CD4-positive, alpha-beta T cell treated with Interleukin-17A for 4 hours (primary cell): ENCODE data around the gene MAP3K5.
A peak's percentile ranks its signal among the peaks of the same experiment; 100 is the strongest.

Experiments
- DNase-seq: peaks from one replicate; pipeline ENCODE4 v3.0.0-alpha.2; 2020; ENCODE audit warnings: mixed read lengths

MAP3K5 gene

DNA sequence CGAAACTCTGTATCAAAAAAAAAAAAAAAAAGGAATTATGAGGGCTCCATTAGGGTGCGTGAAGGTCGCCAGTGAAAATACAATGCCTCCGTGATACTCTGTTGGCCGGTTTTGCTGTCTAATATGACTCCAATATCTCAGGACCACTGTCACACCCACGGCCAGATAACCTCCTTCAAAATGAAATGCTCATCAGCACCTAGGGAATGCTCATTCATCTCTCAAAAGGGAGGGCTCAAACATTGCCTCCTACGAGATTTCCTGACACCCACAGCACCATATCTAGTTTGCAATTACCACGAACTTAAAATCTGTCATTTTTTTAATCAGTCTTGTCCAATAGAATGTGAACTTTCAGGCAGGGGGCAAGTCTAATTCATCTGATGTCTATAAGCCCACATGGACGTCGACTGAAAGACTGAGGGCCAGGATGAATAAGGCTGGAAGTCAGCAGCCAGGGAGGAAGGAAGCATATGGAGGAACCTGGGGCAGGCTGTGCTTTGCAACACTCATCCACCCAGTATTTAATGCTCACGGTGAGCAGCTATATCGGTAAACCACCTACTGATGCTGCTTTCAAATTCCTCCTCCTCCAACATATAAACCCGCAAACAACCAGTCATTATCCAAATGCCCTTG lies 42.8 kb downstream of the MAP3K5 start:
- DNase-seq: no peak

DNA sequence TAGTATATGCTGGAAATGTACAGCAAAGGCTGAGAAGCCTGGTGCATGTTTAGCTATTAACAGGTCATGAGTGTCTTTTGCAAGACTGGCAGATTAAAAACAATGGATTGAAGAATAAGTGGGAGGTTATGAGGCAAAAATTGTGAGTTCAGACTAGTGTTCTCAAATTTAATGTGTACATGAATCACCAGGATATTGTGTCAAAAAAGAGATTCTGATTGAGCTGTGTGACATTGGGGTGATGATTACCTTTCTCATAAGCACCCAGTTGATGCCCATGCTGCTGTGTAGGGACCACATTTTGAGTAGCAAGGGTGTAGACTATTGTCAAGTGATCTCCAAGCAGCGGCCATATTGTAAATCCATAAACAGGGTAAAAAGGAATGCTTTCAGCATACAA lies 44.8 kb downstream of the MAP3K5 start:
- no peak for DNase-seq

DNA sequence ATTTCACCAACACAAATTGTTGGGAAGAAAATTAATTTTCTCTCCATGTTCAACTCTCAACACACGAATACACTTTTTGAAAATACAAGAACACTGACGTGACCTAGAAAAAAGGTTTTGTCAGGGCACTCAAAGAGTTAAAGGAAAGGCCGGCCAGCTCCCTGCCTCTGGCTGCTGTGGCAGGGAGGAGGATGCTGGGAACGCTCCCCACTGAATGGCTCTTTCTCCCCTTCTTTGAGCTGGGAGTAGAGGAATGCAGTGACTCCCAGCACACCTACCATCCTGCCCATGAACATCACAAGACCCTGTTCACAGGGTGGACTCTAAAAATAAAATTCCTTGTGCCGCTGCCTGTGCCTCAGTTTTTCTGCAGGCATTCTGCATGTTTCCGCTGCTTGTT lies 47.0 kb downstream of the MAP3K5 start:
- DNase-seq: no peak

DNA sequence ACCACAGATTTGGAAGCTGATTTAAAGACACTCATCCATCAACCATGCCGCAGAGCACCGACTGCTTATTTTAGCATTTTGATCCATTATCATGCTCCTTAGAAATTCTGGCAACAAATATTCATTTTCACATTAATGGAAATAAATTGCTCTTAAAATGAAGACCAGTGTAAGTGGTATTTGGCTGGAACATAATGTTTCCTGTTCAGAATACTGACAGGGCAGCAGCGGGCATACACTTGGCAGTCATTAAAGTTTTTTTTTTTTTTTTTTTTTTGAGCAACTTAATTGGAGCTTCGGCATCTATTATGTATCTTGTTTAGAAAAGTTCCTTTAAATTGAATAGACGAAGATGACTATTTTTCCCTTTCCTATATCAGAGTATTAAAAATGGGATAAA lies 47.4 kb downstream of the MAP3K5 start:
- DNase-seq: no peak

DNA sequence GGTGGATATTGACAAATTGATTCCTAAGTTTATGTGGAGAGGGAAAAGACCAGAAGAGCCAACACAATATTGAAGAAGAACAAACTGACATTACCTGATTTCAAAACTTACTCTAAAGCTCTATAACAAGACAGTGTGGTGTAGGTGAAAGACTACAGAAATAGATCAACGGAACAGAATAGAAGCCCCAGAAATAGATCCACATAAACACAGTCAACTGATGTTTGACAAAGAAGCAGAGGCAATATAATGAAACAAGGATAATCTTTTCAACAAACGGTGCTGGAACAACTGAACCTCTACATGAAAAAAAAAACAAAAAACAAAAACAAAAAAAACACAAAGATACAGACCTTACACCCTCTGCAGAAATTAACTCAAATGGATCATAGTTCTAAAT lies 50.2 kb downstream of the MAP3K5 start:
- DNase-seq: no peak

DNA sequence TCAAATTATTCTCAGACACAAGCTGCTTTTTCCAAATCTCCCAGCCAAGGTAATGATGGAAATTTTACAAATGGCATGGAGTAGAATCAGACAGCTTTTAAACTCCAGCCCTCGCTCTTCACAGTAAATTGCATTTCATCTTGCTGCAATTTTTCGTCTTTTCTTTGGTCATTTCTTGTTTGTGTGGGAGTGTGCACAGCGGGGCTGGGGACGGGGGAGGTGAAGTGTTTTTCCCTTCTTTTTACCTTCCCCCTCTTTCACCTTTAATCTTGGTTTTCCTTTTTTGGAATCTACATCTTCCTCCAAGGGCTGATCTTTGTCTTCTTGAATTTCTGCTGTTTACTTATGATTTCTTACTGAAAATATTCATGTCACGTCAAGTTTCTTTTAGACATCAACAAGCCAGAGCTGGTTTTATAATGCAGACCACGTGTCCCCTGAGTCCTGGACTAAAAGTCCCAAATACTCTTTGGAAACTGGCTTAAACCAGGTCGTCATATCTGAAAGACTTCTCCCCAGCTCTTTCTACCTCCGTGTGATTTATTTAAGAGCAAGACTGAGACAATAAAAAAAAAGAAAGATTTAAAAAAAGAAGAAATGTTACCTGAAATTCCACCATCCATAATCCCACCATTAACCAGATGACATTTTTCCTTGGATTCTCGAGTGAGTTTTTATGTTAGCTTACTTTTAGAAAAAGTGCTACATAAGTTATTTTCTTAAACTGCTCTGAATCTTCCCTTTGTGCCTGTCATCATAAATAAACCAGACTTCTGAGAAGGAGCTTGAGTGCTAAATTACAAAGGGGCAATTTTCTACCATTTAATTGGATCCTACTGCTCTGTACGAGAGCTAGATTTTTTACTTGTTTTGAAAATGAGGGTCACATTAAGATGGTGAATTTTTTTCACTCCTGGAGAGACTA lies 52.0 kb downstream of the MAP3K5 start:
- DNase-seq: no peak

DNA sequence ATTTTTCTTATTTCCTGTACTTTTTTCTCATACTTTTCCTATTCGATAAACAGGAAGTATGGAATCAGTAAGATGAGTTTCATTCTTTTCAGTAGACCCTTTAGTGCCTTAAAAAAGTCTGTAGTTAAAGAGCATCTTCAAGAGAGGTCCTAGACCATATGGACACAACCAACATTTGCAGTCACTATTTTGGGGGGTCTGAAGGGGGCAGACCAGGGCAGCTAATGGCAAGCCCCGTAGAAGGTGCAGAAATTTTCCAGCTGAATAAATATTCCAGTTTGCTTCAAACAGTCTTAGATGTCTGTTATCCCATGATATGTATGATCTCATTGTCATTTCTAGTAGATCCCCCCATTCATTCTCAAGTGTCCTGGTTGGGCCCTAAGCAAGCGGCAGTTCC lies 52.8 kb downstream of the MAP3K5 start:
- peak; percentile 34 for DNase-seq

DNA sequence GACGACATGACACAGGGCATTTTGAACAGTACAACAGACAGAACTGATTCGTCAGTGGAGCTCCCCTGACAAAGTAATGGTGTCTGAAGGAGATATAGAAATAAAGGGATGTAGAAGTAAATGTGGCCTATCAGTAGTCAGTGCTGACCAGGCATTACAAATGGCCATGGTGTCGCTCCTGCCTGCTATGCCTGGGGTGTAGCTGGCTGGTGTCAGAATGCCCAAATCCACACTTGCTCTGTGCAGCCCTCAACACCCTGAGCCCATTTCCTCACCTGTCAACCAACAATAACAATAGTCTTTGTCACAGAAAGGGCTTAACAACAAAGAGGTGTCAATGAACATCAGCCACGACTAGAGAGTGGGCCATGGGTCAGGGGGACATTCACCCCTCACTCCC lies 53.2 kb downstream of the MAP3K5 start:
- no peak for DNase-seq

DNA sequence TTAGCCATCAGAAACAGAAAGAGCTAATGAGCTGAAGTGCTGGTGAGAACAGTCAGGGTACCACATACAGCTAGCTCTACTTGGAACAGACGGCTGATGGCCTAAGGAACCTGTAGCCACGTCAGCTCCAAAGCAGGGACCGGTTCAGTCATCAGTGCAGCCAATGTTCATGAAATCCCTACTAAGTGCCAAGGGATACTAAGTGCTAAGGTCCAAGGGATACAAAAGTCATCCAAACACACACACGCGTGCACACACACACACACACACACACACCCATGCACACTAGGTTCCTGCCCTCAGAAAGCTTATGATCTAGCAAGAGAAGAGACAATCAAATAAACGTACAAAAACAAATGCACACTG lies 53.6 kb downstream of the MAP3K5 start:
- DNase-seq: no peak

DNA sequence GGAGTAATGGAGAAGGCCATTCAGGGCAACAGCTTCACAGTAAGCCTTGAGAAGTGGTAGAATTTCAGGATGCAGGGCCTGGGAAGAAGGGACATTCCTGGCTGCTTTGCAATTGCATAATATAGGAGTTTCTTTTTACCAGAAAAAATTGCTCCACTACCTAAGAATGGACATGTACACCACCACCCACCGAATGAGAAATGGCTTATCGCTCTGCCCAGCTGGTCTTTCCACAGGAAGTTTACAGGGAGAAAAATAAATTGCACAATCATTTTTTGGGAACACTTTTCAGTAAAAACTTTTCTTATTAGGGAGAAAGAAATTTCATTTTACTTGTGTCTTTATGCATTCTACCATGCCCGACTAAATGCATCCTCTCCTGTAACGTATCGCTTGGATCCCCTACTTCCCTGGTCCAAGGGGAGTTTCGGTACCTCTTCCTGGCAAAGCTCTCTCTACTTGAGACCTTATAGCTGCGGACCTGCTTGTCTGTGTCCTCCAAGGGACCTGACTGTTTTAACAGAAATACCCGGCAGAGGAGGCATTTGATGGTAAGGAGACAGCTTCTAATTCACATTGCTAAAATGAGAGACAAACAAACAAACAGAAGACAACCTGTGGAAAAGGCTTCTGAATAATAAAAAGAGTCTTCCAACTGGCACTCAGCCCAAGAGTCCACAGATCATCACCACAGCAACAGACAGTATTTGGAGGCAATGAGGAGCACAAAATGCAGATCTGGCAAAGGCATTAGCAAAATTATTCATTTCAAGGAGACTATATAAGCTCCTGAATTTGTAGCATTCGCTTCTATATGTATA lies 54.2 kb downstream of the MAP3K5 start:
- DNase-seq: no peak

DNA sequence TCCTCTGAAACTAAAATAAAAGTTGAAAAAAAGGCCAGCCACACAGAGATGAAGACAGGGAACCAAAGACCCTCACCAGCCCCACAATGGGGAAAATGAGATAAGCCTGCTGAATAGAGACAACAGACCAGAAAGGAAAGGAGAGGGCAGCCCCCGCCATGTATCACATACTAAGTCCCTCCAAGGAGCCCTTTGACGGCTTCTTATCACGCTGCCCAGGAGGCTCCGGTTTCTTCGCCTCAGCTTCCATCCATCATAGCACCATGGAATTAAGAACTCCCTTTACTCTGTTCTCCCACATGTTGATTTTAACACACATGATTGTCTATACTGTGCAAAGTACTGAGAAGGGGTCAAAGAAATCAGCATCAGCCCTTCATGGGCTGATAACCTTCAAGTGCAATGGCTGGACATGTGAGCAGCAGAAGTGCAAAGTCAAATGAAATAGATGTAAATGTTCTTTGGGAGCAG lies 54.9 kb downstream of the MAP3K5 start:
- DNase-seq: no peak

DNA sequence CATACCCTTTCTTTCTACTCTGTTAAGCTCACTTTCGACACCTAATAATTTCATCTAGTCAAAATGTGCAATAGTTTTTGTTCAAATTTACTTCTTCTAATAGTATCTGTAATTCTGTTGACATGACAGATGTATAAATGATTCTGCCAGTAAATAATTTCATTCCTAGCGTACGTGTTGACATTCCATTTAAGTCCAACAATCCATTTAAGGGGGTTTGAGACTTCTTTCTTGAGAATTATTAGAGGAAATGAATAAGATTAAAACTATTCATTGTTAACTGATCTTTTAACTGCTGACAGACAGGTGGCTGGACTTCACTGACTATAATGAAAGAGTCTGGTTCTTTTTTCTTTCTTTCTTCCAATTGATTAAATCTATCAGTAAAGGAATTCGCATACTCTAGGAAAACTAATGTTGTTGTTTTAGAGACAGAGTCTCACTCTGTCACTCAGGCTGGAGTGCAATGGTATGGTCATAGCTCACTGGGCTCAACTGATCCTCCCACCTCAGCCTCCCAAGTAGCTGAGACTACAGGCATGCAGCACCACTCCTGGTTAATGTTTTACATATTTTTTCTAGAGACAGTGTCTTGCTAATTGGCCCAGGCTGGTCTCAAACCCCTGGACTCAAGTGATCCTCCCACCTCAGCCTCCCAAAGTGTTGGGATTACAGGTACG lies 55.9 kb downstream of the MAP3K5 start:
- DNase-seq: no peak

DNA sequence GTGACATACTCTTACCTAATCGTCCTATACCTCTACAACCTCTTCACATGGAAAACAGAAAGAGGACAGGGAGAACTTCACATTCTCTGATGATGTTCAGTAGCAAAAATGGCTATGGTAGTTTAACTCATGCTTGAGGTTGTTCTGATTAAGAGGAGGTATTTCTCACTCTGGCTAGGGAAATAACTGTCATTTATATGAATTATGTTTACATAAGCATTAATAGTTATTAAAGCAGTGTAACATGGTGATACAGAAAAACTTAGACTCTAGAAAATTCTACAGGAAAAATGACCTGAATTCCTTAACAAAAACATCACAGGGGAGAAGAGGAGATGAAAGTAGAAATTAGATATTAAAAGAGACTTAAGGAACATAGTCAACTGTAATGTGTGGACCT lies 57.3 kb downstream of the MAP3K5 start:
- DNase-seq: no peak

DNA sequence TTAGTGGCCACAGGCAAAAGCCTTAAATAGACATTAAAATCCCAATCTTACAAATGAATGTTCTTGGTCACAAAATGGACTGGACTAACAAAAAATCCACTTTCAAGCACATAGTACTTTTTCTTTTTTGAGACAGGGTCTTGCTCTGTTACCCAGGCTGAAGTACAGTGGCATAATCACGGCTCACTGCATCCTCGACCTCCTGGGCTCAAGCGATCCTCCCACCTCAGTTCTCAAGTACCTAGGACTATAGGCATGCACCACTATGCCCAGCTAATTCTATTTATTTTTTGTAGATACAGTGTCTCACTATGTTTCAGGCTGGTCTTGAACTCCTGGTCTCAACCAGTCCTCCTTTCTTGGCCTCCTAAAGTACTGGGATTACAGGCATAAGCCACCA lies 59.4 kb downstream of the MAP3K5 start:
- no peak for DNase-seq

DNA sequence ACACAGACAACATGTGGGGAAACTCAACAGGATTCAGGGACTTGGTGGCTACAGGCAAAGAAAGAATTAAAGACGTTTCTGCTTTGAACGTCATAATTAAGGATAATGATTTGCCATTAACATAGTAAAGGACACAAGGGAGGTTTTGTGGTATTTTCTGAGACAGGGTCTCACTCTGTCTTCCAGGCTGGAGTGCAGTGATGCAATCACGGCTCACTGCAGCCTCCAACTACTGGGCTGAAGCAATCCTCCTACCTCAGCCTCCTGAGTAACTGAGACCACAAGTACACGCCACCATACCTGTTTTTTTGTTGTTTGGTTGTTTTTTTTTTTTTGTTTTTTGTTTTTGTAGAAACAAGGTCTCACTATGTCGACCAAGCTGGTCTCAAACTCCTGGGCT lies 62.4 kb downstream of the MAP3K5 start:
- no peak for DNase-seq

DNA sequence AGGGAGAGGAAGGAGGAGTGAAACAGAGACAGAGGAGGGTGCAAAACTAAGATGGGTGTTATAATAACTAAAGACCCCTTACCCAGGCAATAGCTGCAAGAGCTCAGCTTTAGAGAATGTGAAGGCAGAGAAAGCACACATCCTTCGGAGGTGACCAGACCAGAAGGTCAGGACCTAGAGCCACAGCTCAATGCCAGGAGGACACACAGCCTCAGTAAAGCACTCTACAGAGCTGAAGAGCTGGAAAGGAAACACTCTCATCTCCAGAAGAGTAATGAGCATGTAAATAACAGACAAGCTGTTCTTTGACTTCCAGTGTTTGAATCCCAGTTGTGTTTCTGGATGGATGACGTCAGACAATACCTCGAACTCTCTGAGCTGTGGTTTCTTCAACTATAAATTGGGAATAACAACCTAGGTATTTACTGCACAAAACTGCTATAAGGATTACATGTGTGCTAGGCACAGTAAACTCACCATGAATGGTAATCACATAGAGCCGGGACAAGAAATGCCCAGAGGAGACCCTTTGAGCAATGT lies 63.2 kb downstream of the MAP3K5 start:
- no peak for DNase-seq

DNA sequence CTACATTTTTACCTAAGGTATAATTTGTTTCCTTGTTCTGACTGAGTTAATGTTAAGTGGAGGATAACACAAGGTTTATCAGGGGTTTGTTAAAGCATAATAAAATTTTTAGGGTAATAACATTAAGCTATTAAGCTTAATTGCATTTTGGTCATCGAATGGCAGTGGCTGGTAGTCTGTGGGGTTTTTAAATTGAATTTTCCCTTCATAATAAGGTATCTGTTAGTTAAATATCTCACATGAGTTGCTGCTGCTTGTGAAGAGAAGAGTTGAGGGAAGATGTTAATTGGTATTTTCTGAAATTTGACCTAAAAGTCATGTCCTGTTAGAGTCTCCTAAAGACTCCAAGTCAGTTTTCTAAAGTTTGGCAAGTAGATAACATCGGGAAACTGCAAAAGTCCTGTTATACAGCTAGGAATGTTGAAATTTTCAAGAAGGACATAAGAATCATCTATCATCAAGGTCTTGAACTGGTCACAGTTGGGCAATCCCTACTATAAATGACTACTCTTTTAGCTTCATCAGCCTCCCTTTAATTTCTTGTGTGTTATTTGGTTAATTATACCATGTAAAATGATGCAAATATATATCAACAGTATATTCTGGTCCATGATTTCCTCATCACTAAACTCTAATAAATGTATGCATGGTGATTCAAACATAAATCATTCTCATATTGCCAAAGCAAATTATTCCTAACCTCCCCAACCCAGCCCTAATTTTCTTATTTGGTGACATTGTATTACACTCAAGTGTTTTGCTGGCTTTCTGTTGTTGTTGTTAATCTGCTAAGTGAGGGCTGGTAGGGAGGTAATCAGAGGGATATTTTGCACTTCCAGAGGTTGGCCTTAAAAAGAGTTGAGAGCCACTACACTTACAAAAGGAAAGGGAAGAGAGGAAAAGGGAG lies 64.0 kb downstream of the MAP3K5 start:
- no peak for DNase-seq

DNA sequence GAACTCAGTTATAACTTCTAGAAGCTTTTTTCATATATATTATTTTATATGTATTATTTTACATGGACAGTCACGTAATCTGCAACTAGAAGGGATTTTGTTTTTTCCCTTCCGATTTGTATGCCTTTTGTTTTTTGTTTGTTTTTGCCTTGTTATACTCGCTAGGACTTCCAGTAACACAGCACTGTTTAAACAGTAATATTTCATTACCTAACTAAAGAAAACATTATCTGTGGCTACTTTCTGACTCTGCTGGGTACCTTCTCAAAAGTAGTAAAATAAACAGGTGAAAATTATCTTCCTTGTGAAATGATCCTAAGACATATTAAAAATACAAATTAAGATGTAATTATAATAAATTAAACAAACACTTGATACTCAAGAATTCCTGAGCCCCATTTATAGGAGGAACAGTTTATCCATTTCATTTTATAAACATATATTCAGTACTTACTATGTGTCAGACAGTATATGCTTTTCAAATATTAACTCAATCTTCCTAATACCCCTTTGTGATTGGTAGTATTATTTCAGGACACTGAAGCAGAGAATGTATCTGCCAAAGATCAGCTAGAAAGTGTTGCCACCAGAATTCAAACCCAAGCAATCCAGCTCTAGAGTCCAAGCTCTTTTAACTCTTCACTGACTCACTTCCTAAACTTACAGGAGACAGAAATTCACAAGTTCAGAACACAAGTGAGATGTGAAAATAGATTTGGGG lies 65.3 kb downstream of the MAP3K5 start:
- no peak for DNase-seq

DNA sequence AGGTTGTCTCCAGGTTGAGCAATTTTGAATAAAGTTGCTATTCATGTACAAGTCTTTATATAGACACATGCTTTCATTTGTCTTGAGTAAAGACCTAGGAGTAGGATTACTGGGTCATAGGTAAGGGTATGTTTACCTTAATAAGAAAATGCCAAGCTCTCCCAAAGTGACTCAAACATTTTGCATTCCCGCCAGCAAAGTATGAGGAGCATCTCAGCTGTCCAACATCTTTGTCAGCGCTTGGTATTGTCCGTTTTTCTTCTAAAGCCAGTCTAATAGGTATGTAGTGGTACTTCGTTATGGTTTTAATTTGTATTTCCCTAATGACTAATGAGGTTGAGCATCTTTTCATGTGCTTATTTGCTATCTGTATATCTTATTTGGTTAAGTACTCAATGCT lies 67.2 kb downstream of the MAP3K5 start:
- DNase-seq: no peak

DNA sequence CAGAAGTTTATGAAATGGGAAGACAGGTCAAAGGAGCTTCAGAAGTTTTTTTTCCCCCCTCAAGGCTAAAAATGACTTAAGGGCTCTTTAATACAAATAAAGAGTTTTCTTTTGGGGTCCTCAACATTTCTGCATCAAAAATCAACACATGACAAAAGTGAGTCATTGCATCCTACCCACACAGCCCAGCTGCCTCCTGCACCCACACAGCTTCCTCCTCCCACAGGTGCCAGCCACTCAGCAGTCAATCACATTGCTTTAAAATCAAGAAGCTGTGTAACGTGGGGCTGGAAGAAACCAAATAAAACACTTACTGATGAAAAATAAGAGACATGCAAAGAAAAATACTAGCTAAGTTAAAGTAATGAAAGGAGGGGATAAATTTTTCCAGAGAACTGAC lies 68.5 kb downstream of the MAP3K5 start:
- peak; percentile 64 for DNase-seq

DNA sequence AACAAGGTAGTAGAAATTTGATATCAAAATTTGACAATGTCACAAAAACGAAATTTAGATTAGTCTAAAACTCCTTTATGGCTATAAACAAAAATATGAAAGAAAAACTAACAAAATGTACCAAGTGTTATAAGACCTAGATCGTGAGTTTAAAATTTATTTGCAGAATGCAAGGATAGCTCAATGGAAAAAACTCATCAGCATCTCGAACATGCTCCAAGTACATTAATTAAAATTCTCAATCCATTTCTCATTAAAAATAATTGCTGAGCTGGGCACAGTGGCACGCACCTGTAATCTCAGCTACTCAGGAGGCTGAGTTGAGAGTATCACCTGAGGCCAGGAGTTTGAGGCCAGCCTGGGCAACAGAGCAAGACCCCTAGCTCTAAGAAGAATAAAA lies 70.8 kb downstream of the MAP3K5 start:
- no peak for DNase-seq
